Cardiac fibroblast (primary cell): Measurements from ENCODE around the gene CYP4B1.
A peak's percentile ranks its signal among the peaks of the same experiment; 100 is the strongest.

ENCODE experiments used
- DNase-seq, 2 donors: peaks; one replicate each; pipeline versions ENCODE4 v3.0.0 to v3.0.0-alpha.2; 2010; ENCODE audit warnings: low read depth in 2 of 2
- H3K4me3 ChIP-seq, 2 donors: replicated peaks in 1 of 2; 1 replicate in 1 of 2; 2 replicates in 1 of 2; pipeline ENCODE4 v1.5.1; 2011; ENCODE audit warnings: low read depth in 2 of 2, low read length in 2 of 2, mild to moderate bottlenecking in 2 of 2, moderate library complexity in 1 of 2
- TF ChIP-seq, protein P1 (sequence below): IDR thresholded peaks from one replicate; pipeline ENCODE4 v1.5.1; 2011; ENCODE audit warnings: low read depth, mild to moderate bottlenecking, low read length, inconsistent platforms

CYP4B1 gene

DNA sequence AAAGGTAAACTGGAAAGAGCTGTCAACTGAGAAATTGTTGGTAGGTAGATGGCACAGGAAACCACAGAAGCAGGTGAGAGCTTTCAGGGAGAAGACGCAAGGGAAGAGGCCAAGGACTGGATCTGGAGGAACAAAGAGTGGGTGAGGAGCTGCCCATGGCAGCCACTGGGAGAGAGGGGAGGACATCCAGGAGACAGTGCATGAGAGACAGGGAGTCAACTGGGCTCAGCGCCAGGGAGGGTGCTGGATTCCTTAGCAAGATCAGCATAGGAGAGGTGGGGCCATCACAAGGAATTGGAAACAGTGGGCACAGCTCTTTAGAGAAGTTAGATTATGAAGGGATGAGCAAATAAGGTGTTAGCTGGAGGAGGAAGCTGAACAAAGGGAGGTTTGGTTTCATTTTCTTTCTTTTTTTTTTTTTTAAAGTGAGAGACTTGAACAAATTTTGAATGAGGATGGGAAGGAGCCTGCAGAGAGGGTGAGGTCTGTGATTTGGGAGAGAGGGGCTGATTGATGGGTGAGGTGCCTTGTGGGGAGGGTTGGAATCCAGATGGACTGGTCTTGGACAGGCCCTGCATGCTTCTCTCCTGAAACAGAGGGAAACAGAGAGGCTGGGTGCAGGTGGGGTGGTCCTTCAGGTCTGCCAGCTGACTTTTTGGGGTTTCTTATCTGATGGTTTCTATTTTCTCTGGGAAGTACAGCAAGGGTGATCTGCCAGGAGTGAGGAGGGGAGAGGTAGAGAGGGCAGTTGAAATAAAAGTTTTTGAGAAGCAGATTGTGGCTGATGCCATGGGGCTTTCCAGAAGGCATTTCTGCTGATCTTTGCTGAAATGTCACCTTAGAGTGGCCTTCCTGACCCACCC, 5.4 kb downstream of the CYP4B1 start:
- TF ChIP-seq, protein P1, sequence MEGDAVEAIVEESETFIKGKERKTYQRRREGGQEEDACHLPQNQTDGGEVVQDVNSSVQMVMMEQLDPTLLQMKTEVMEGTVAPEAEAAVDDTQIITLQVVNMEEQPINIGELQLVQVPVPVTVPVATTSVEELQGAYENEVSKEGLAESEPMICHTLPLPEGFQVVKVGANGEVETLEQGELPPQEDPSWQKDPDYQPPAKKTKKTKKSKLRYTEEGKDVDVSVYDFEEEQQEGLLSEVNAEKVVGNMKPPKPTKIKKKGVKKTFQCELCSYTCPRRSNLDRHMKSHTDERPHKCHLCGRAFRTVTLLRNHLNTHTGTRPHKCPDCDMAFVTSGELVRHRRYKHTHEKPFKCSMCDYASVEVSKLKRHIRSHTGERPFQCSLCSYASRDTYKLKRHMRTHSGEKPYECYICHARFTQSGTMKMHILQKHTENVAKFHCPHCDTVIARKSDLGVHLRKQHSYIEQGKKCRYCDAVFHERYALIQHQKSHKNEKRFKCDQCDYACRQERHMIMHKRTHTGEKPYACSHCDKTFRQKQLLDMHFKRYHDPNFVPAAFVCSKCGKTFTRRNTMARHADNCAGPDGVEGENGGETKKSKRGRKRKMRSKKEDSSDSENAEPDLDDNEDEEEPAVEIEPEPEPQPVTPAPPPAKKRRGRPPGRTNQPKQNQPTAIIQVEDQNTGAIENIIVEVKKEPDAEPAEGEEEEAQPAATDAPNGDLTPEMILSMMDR = no peak
- no peak overlapping the region for H3K4me3 ChIP-seq
- no peak for DNase-seq

DNA sequence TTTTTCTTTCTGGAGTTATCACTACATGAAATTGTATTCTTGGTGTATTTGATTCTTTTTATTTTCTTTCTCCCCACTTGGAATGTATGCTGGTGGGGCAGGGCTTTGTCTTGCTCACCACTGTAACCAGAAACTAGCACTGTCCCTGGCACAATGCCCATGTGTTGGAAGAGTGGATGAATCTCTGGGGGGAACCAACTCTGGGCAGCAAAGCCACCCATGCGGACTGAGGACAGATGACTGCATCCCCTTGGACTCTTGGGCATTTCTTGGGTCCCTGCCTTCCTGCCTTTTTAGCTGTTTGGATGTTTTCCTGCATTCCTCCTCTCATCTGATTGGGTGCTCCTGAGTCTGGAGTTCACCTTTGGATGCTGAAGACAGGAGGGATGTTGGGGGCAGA, 6.1 kb downstream of the CYP4B1 start:
- no peak for DNase-seq
- no peak overlapping the region for H3K4me3 ChIP-seq
- TF ChIP-seq, protein P1 = no peak

DNA sequence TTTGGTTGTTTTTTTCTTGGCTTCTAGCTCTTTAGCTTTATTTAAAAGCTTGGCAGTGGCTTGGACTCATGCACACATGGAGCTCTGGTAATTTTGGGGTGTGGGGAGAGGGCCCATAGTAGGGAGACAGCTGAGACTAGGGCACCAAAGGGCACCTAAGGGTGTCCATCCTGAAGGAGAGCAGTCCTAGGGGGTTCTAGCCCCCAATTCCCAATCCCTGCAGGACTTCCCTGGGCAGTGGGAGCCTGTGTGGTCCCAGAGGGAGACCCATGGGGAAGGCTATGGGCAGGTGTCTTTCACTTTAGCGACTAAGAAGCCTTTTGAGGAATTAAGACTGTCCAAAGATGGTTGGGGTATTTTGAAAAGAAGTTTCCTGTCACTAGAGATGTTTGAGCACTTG, 6.9 kb downstream of the CYP4B1 start:
- no peak for DNase-seq
- TF ChIP-seq, protein P1 = no peak
- H3K4me3 ChIP-seq = no peak overlapping the region

DNA sequence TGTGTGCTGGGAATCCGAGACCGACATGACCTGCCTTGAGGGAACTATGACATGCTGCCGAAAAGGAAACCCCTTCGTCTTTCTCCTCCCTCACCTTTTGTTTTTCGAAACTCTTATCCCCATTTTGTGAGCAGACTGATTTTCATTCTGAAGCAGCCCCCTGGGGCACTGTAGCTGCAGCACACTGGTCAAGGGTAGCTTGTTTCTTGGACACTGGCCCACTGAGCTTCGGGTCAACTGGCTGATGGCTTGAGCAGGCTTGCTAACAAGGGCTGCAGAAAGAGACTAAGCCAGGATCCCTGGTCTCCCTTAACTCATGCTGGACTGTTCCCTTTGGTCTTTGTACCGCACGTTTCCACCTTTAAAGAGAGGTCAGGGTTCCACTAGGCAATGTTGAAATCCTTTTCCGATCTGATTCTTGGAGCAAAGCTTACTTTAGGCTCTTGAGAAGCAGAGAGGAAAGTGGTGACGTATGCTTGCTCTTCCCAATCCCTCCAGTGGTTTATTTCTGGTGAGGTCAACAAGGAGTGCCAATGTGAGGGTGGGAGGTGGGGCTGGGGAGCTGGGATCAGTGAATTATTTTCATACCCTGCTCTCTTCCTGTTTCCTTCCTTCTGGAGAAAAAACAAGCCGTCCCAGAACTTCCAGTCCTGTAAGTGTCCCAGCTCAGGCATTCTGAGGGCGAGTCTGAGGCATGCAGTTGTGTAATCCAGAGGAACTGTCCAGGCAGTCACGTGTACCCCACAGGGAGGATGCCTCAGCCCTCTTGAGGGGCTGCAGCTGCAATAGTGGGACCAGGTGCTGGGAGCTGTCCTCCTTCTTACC, 7.6 kb downstream of the CYP4B1 start:
- no peak overlapping the region for H3K4me3 ChIP-seq
- DNase-seq = peak; percentile 2 to 26
- TF ChIP-seq, protein P1 = no peak

DNA sequence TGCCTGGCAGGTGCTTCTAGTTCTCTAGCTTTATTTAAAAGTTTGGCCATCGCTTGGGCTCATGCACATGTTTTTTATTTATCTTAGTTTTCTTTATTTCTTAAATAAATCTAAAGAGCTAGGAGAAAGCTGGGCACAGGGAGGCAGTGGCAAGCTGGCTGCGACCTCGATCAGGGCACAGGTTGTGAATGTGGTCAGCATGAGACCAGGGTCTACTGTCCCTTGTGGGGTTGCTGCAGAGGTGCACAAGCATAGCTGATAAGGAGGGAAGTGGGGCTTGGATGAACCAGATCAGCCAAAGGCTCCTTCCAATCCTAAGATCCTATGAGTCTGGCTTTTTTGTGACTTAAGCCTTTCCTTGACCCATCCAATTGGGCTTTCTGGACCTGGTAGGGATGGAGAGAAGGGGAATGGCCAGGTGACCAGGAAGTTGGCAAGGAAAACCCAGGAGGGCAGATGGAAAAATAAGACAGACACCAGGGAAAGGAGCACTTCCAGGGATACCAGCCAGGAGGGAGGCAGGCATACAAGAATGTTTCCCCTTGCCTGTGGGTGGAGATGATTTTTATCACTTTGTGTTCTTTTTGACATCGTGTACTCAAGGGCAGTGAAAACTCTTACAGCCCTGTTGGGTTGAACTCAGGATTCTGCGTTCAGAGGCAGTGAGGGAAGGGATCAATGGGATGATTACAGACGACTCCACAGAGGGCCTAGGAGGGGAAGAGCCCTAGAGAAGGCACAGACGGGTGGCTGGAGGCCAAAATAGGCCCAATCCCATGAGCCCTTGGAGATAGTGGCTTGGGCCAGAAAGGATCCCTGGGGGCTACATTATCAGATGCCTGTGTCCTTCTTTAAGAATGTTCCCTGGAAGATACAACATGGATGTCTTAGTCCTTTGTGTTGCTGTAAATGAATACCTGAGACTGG, 8.5 kb downstream of the CYP4B1 start:
- TF ChIP-seq, protein P1 = no peak
- DNase-seq = no peak
- H3K4me3 ChIP-seq = no peak overlapping the region

DNA sequence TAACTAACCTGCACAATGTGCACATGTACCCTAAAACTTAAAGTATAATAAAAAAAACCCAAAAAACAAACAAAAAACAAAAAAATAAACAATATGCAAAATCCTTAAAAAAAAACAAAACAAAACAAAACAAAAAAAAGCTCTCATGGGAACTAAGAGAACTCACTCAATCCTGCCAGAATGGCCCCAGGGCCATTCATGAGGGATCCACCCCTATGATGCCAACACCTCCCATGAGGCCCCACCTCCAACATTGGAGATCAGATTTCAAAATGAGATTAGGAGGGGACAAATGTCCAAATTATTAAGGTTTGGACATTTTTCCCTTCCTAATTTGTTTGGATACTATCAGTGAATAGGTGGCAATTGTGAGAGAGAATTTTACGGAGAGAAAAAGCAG, 10.2 kb downstream of the CYP4B1 start:
- H3K4me3 ChIP-seq = no peak overlapping the region
- TF ChIP-seq, protein P1 = no peak
- DNase-seq = no peak
